Neuronal stem cell (in vitro differentiated cells): Measurements from ENCODE around the gene EBF4.
A peak's percentile ranks its signal among the peaks of the same experiment; 100 is the strongest.

Experiments used
- DNase-seq: peaks from one replicate; pipeline ENCODE4 v3.0.0-alpha.2; 2013; ENCODE audit warnings: low spot score
- H2AFZ ChIP-seq: one replicate; pipeline ENCODE4 v1.6.1; 2013; ENCODE audit warnings: mild to moderate bottlenecking, low read length, inconsistent platforms
- H2AK5ac ChIP-seq: 2 replicates; pipeline ENCODE4 v1.6.1; 2013; ENCODE audit warnings: low read depth, mild to moderate bottlenecking, inconsistent platforms, low read length, moderate library complexity, mixed read lengths
- H2BK120ac ChIP-seq: 2 replicates; pipeline ENCODE4 v1.6.1; 2013; ENCODE audit warnings: low read depth, mild to moderate bottlenecking, inconsistent platforms, low read length, moderate library complexity, mixed read lengths
- H2BK12ac ChIP-seq: one replicate; pipeline ENCODE4 v1.6.1; 2013; ENCODE audit warnings: low read length, inconsistent platforms
- H2BK15ac ChIP-seq: 2 replicates; pipeline ENCODE4 v1.6.1; 2013; ENCODE audit warnings: mild to moderate bottlenecking, low read length, inconsistent platforms, mixed read lengths
- H2BK5ac ChIP-seq: one replicate; pipeline ENCODE4 v1.6.1; 2013; ENCODE audit warnings: inconsistent platforms, mild to moderate bottlenecking, low read length, moderate library complexity
- H3K14ac ChIP-seq: one replicate; pipeline ENCODE4 v1.6.1; 2013; ENCODE audit warnings: low read length, inconsistent platforms
- H3K18ac ChIP-seq: 2 replicates; pipeline ENCODE4 v1.6.1; 2013; ENCODE audit warnings: low read length, inconsistent platforms
- H3K23ac ChIP-seq: 2 replicates; pipeline ENCODE4 v1.6.1; 2013; ENCODE audit warnings: low read depth, mild to moderate bottlenecking, mixed read lengths, low read length, inconsistent platforms; ENCODE audit not compliant: poor library complexity
- H3K27ac ChIP-seq: replicated peaks from 3 replicates; pipeline ENCODE4 v1.5.1; 2013; ENCODE audit warnings: low read length, inconsistent platforms
- H3K27me3 ChIP-seq, 3 experiments: 2 replicates each; pipeline ENCODE4 v1.6.1; 2013; ENCODE audit warnings: low read length in 3 of 3, mild to moderate bottlenecking in 2 of 3, inconsistent platforms in 1 of 3, low read depth in 1 of 3, mixed read lengths in 1 of 3, moderate library complexity in 1 of 3; ENCODE audit not compliant: control insufficient read depth in 3 of 3, insufficient read depth in 3 of 3
- H3K36me3 ChIP-seq, 2 donors: replicated peaks in 1 of 2; 2 replicates each; pipeline ENCODE4 v1.6.1; 2013; ENCODE audit warnings: low read length in 2 of 2; ENCODE audit not compliant: control insufficient read depth in 2 of 2, insufficient read depth in 2 of 2
- H3K4ac ChIP-seq: 2 replicates; pipeline ENCODE4 v1.6.1; 2013; ENCODE audit warnings: inconsistent platforms, mild to moderate bottlenecking, low read length, moderate library complexity
- H3K4me1 ChIP-seq, 2 donors: 1 replicate in 1 of 2; 2 replicates in 1 of 2; pipeline ENCODE4 v1.6.1; 2013; ENCODE audit warnings: low read length in 2 of 2, low read depth in 1 of 2; ENCODE audit not compliant: control insufficient read depth in 2 of 2, insufficient read depth in 1 of 2
- H3K4me2 ChIP-seq: one replicate; pipeline ENCODE4 v1.6.1; 2013; ENCODE audit warnings: mild to moderate bottlenecking, low read length, inconsistent platforms; ENCODE audit not compliant: insufficient read depth, poor library complexity, severe bottlenecking
- H3K4me3 ChIP-seq, 2 donors: 2 replicates each; pipeline ENCODE4 v1.5.1; 2013; ENCODE audit warnings: low read length in 2 of 2, mild to moderate bottlenecking in 2 of 2, inconsistent platforms in 1 of 2, moderate library complexity in 1 of 2
- H3K79me1 ChIP-seq: one replicate; pipeline ENCODE4 v1.6.1; 2013; ENCODE audit warnings: low read depth, mild to moderate bottlenecking, inconsistent platforms, low read length, moderate library complexity
- H3K9ac ChIP-seq: one replicate; pipeline ENCODE4 v1.6.1; 2013; ENCODE audit warnings: mild to moderate bottlenecking, low read depth, low read length, inconsistent platforms; ENCODE audit not compliant: poor library complexity
- H3K9me3 ChIP-seq, 2 donors: replicated peaks in 1 of 2; 2 replicates each; pipeline versions ENCODE3 to v1.6.1; 2013; ENCODE audit warnings: low read length in 2 of 2, mild to moderate bottlenecking in 2 of 2, inconsistent platforms in 1 of 2, low read depth in 1 of 2, mixed read lengths in 1 of 2, moderate library complexity in 1 of 2; ENCODE audit not compliant: control insufficient read depth in 2 of 2, insufficient read depth in 1 of 2
- H4K8ac ChIP-seq: one replicate; pipeline ENCODE4 v1.6.1; 2013; ENCODE audit warnings: low read depth, mild to moderate bottlenecking, inconsistent platforms, low read length, moderate library complexity
- H4K91ac ChIP-seq: one replicate; pipeline ENCODE4 v1.6.1; 2013; ENCODE audit warnings: low read length, low read depth, mild to moderate bottlenecking, inconsistent platforms; ENCODE audit not compliant: poor library complexity
- WGBS, 2 donors: extraction: QIAGEN DNeasy Blood & Tissue Kit; methylation state at CpG; one replicate each; pipeline ENCODE4 v1.1.7; 2013; ENCODE audit warnings: missing lambda C conversion rate in 2 of 2, mixed read lengths in 1 of 2; ENCODE audit not compliant: insufficient read length in 2 of 2, insufficient replicate concordance in 1 of 2; ENCODE audit errors: extremely low coverage in 2 of 2; 5-methylcytosine and 5-hydroxymethylcytosine counted together

Gene EBF4

GRCh38 chr20:2746636-2747265 lies 54.2 kb downstream of the EBF4 start:
- no peak overlapping the region for H3K27ac ChIP-seq
- WGBS, 2 donors = no CpG with 5 or more reads among the region's 8 CpGs
- H3K36me3 ChIP-seq = no peaks in the 10 kb centered on the region
- no peak overlapping the region for H3K14ac ChIP-seq
- H3K4ac ChIP-seq = no peak overlapping the region
- H3K9me3 ChIP-seq = no peaks in the 10 kb centered on the region
- H2AK5ac ChIP-seq = no peak overlapping the region
- H3K4me3 ChIP-seq = no peak overlapping the region
- no peak overlapping the region for H2AFZ ChIP-seq
- no peak overlapping the region for H2BK15ac ChIP-seq
- H3K27me3 ChIP-seq = peaks cover 26 to 68% (median 58%) of the 10 kb centered on the region in 3 experiments
- no peak overlapping the region for H4K8ac ChIP-seq
- no peaks in the 10 kb centered on the region for H3K4me1 ChIP-seq
- no peaks in the 10 kb centered on the region for H3K79me1 ChIP-seq
- no peak overlapping the region for H2BK12ac ChIP-seq
- no peak overlapping the region for H3K9ac ChIP-seq
- H2BK5ac ChIP-seq = no peak overlapping the region
- H2BK120ac ChIP-seq = no peak overlapping the region
- H4K91ac ChIP-seq = no peak overlapping the region
- no peak overlapping the region for H3K18ac ChIP-seq
- H3K23ac ChIP-seq = no peak overlapping the region
- no peak overlapping the region for H3K4me2 ChIP-seq
- DNase-seq = no peak

- DNase-seq = no peak
- H3K18ac ChIP-seq = no peak overlapping the region
- no peak overlapping the region for H3K4me3 ChIP-seq
- no peak overlapping the region for H2BK15ac ChIP-seq
- no peak overlapping the region for H3K23ac ChIP-seq
- H2AK5ac ChIP-seq = no peak overlapping the region
- 100% methylated on average over 1 of the region's 8 CpGs; no CpG with 5 or more reads in 1 of the 2 donors for WGBS, 2 donors
- H3K4ac ChIP-seq = no peak overlapping the region
- no peak overlapping the region for H2BK120ac ChIP-seq
- H3K27ac ChIP-seq = no peak overlapping the region
- no peak overlapping the region for H2BK12ac ChIP-seq
- H3K9me3 ChIP-seq = no peaks in the 10 kb centered on the region
- no peak overlapping the region for H2AFZ ChIP-seq
- no peaks in the 10 kb centered on the region for H3K79me1 ChIP-seq
- no peak overlapping the region for H2BK5ac ChIP-seq
- no peak overlapping the region for H4K8ac ChIP-seq
- H3K14ac ChIP-seq = no peak overlapping the region
- peaks cover 0 to 2% of the 10 kb centered on the region in 2 donors for H3K4me1 ChIP-seq
- H3K27me3 ChIP-seq = peaks cover 31 to 78% (median 66%) of the 10 kb centered on the region in 3 experiments
- H3K4me2 ChIP-seq = no peak overlapping the region
- H3K9ac ChIP-seq = no peak overlapping the region
- H3K36me3 ChIP-seq = no peaks in the 10 kb centered on the region
- no peak overlapping the region for H4K91ac ChIP-seq
Observed at GRCh38 chr20:2747676-2748235, 55.2 kb downstream of the EBF4 start.

GRCh38 chr20:2748551-2749342 lies 56.2 kb downstream of the EBF4 start:
- Histone ChIP-seq H4K8ac (no peak overlapping the region), H2AFZ (no peak overlapping the region), H3K18ac (peak overlapping the region; percentile 33), H3K4me3 (no peak overlapping the region), H3K4me1 (peaks cover 2 to 3% of the 10 kb centered on the region in 2 donors), H3K9ac (no peak overlapping the region), H3K23ac (no peak overlapping the region), H2BK12ac (no peak overlapping the region), H2BK120ac (no peak overlapping the region), H3K4ac (no peak overlapping the region), H3K4me2 (no peak overlapping the region), H3K27ac (no peak overlapping the region), H4K91ac (peak overlapping the region; percentile 12), H2BK5ac (no peak overlapping the region), H3K9me3 (no peaks in the 10 kb centered on the region), H3K36me3 (no peaks in the 10 kb centered on the region), H3K79me1 (no peaks in the 10 kb centered on the region), H3K27me3 (peaks cover 31 to 88% (median 72%) of the 10 kb centered on the region in 3 experiments), H2AK5ac (peak overlapping the region; percentile 23), H2BK15ac (no peak overlapping the region), H3K14ac (no peak overlapping the region)
- DNase-seq = no peak
- WGBS, 2 donors = no CpG with 5 or more reads among the region's 10 CpGs

GRCh38 chr20:2749343-2749950 lies 56.9 kb downstream of the EBF4 start:
- no peak overlapping the region for H3K4ac ChIP-seq
- H2BK5ac ChIP-seq = no peak overlapping the region
- no peak overlapping the region for H4K91ac ChIP-seq
- H2BK12ac ChIP-seq = no peak overlapping the region
- no peak overlapping the region for H3K9ac ChIP-seq
- H3K4me1 ChIP-seq = peaks cover 3 to 4% of the 10 kb centered on the region in 2 donors
- peak overlapping the region; percentile 48 for H3K18ac ChIP-seq
- no peak overlapping the region for H3K4me3 ChIP-seq
- no peak overlapping the region for H2BK120ac ChIP-seq
- no peaks in the 10 kb centered on the region for H3K79me1 ChIP-seq
- WGBS, 2 donors = no CpG with 5 or more reads among the region's 49 CpGs
- no peak overlapping the region for H3K4me2 ChIP-seq
- no peak overlapping the region for H2BK15ac ChIP-seq
- H3K14ac ChIP-seq = no peak overlapping the region
- no peaks in the 10 kb centered on the region for H3K36me3 ChIP-seq
- no peaks in the 10 kb centered on the region for H3K9me3 ChIP-seq
- H3K23ac ChIP-seq = peak overlapping the region; percentile 44
- peaks cover 31 to 95% (median 74%) of the 10 kb centered on the region in 3 experiments for H3K27me3 ChIP-seq
- H2AFZ ChIP-seq = no peak overlapping the region
- no peak for DNase-seq
- H2AK5ac ChIP-seq = no peak overlapping the region
- no peak overlapping the region for H3K27ac ChIP-seq
- H4K8ac ChIP-seq = no peak overlapping the region
